COLO829 (cell line): Measurements from ENCODE around the gene PRSS50.
A peak's percentile ranks its signal among the peaks of the same experiment; 100 is the strongest.
"Not testable (repeated sequence)": the region's sequence is repeated elsewhere in the genome, so short reads cannot be mapped to it uniquely, and the experiment has no call there.

ENCODE experiments used
- DNase-seq: peaks from one replicate; pipeline ENCODE4 v3.0.0; 2012; ENCODE audit warnings: low spot score

PRSS50 gene

GRCh38 chr3:46708401-46709156 lies 9.1 kb downstream of the PRSS50 start:
- DNase-seq, result no peak

GRCh38 chr3:46707601-46708011 lies 10.1 kb downstream of the PRSS50 start:
- DNase-seq, result no peak

DNA sequence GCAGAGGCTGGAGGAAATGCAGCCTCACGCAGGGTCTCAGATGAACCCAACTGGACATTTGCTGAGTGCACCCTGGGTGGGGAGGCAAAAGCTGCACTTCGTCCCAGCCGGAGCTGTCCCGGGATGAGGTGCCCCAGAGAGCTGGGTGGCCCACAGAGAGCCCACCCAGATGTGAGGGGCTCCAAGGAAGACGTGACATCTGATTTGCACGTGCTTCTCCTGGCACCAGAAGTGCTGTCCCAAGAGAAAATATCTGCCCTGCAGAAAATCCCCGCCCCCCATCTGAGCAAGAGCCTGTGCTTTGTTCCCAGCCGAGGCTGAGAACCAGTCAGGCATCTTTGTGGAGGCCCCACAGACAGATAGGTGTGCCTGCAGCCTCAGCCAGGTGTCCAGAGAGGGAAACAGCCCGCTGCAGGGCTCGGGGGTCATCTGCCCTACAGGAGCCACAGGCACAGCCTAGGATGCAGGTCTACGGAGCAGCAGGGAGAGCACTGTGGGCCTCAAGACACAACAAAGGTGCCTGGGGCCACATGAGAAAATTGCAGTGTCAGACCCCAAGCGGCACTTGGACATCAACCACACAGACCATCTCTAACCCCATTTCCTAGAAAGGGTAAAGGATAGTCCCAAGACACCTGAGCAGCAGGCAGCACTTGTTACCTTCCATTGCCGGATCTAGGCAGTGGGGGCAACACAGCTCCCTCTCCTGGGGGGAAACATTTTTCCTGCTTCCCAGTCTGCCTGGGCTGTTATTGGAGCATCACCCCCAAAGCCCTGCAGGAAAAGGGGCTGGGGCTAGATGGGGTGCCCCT lies 10.7 kb downstream of the PRSS50 start:
- DNase-seq, result peak; percentile 30

DNA sequence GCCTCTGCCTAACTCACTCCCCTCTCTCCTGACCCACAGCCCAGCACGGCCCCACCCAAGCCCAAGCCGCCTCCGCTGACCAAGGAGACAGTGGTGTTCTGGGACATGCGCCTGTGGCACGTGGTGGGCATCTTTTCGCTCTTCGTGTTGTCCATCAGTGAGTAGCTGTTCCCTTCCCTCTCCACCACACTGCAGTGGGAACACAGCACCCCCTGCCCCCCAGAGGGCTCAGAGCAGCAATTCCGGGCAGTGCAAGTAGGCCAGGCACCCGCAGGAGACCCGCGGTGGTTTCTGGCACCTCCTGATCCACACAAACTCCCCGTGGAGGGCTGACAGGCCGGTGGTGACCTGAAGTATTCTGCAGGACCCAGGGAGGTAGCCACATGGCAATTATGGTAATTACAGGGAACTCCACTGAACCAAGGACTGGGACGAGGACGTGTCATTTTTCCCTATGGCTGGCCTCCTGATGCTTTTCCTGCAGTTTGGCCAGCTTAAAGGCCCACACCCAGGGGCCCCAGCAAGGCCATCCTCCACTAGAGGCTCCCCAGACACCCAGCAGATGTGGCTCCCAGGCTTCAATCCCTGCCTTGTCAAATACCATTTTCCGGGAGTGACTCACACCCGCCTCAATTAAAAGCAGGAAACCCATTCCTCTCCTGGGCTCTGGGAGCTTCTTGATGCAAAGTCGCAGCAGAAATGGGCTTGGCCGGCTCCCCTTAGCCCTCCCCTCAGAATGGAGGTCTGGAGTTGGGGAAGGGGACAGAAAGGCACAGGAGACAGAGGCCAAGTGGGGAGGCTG lies 11.7 kb downstream of the PRSS50 start:
- peak; percentile 76 for DNase-seq

DNA sequence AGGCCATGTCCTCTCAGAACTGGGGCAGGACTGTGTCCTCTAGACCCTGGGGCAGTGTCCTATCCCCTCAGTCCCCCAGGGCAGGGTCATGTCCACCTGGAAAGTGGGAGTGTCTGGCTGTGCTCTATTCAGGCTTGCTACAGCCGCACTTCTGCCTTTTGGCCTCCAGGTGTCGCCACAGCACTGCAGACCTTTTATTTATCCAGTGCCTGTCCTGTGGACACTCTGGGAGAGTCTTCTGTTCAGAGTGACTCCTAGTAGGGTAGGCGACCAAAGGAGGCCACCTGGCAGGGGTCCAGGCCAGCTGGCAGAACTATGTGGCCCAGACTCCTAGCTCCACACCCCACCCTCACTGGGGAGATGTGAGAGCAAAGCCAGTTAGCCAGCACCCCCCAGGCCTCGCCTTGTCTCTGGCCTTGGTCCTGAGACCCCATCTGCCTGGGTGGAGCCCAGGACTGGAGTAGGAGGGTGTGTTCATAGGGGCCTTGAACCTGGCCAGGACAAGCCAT lies 12.6 kb downstream of the PRSS50 start:
- peak; percentile 75 for DNase-seq

DNA sequence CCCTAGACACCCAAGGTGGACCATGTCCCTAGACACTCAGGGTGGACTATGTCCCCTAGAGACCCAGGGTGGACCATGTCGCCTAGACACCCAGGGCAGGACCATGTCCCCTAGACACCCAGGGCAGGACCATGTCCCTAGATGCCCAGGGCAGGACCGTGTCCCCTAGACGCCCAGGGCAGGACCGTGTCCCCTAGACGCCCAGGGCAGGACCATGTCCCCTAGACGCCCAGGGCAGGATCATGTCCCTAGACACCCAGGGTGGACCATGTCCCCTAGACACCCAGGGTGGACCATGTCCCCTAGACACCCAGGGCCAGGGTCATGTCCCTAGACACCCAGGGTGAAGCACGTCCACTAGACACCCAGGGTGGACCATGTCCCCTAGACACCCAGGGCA lies 13.3 kb downstream of the PRSS50 start:
- DNase-seq, result not testable (repeated sequence)

DNA sequence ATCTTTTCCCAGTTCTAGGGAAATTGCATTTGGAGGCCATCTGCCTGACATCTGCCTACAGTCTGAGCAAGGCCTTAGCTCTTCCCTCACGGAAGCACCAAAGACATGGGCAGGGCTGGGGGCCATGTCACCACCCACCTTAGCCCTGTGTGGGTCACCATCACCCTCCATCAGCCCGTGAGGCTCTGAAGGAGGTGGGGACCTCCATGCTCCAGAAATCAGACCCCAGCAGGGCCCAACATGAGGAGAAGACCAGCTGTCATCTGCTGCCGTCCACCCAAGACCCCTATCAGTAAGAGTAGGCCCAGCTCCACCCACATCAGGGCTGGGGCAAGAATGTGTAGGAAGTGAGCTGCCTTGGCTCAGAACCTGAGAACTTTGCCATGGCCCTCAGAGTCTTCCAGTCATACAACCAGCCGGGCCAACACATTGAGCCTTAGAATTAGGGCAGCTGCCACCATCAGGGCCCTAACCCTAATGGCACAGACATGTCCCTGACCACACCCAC lies 14.6 kb downstream of the PRSS50 start:
- no peak for DNase-seq

- DNase-seq, result no peak
These were observed 15.2 kb downstream of the PRSS50 start for GRCh38 chr3:46702246-46703012.

DNA sequence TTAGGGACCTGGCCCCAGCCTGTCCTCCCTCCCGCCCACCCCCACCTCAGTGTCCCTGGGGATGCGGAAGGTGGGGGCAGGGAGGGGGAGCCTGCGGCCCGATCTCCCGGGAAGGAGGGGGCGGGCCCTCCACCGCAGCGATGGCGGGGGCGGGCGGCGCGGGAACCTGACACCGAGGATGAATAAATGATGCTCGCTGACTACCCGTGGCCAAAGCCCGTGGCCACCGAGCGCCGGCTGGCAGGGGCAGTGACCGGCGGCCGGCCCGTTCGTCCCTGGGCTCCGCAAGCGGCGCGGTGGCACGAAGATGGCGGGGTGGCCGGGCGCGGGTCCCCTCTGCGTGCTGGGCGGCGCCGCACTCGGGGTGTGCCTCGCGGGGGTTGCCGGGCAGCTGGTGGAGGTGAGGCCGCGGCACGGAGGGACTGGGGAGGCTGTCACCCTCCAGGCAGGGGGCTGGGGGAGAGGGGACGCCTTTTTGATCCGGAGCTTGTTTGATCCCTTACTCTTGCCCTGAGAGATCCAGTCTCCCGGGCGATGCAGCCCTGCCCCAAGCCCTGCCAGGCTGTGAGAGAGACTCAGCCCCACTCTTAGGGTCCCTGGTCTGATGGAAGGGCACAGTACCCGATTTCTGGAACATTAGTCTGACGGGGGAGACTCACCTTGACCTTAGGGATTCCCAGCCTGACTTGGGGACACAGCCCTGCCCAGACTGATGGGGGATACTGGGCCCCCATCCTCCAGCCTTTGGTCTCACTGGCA lies 16.3 kb downstream of the PRSS50 start, which contains the start of gene TMIE:
Gene TMIE (plus strand): TSS at position 212 of the 759 bp plus-strand sequence. CDS start 96 bp downstream, at position 308.
- DNase-seq, result no peak

DNA sequence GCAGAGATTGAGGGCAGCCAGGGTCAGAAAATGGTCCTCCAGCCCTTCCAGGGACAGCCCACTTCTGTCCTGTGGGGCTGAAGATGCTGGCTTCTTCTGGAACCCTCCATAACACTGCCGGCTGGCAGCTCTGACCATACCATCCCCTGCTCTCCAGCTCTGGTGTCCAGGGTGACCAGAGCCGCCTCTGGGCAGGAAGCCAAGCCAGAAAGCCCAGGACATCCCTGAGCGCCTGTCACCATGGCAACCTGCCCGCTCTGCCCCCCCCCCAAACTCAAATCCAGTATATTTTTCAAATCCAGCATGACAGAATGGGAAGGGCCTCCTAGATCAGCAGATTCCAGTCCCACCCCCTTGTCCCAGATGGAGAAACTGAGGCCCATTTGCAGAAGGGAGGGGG lies 16.9 kb downstream of the PRSS50 start:
- DNase-seq, result no peak

DNA sequence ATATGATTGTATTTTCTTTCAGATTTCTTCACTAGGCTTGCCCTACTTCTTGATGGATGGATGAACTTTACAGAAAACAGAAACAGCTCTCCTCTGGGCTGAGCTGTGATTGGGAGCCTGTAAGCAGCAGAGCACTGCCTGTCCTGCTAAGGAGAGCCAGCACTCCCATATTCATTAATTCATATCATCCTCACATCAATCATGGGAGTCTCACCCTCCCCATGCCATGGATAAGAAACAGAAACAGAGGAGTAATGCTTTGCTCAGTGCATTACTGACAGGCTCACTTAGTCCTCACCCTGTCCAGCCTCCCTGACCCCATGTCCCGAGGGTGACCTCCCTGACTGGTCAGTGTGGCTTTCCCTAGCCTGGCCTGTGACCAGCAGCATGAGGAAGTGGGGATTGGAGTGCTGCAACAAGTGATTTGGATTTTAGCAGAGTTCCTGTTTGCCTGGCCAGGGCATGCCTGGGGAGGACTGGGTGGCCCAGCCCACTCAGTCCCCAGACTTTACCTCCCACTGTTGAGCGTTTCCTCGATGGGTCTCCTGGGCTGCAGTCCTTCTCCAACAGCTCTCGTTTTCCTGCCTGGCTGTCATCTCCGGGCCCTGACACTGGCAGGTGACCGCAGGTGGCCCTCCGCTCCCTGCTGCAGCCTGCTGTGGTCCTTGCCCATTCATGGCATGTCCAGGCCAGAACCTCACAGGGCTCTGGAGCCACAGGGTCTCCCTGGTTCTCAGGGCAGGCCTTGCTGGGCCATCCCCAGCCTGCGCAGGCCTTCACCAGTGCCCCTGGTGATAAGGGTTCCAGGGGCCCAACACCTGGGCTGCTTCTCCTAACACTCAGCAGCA lies 17.8 kb downstream of the PRSS50 start:
- DNase-seq, result no peak

DNA sequence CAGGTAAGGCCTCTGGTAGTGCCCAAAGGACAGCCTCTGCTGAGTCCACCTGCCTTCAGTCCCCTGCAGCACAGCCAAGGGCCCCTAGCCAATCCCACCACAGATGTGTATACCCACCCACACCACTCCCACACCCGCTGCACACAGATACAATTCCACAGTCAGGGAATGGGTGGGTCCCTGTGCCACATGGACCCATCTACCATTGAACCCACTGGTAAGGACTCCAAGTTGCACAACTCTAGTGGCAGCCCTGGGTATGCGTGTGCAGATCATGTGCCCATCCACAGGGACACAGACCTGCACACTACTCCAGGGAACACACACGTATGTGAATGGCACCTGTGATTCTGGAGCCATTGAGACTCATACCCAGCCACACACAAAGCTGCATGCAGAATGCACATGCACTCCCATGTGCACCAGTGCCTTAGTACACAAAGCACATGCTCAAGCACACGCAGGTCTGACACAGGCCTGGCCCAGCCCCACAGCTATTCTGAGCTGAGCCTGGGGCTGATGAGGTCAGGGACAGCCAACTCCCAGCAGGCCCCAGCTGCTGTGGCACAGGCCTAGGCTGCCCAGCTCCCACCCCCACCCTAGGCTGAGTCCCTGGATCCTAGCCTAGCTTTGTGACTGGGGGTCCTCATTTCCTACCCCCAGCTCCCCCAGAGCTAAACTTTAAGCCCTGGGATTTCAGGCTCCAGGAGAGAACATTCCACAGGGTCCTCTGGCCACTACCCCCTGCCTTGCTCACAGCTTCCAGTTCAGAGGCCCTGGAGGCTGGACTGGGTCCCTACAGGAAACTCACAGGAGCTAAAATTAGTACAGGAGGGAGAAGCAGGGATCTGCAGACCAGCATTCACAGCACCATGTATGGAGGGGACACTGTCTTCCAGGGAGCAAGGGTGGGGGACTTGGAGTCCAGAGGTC lies 21.4 kb downstream of the PRSS50 start:
- no peak for DNase-seq

- no peak for DNase-seq
These were observed 22.3 kb downstream of the PRSS50 start for GRCh38 chr3:46695177-46695961.

DNA sequence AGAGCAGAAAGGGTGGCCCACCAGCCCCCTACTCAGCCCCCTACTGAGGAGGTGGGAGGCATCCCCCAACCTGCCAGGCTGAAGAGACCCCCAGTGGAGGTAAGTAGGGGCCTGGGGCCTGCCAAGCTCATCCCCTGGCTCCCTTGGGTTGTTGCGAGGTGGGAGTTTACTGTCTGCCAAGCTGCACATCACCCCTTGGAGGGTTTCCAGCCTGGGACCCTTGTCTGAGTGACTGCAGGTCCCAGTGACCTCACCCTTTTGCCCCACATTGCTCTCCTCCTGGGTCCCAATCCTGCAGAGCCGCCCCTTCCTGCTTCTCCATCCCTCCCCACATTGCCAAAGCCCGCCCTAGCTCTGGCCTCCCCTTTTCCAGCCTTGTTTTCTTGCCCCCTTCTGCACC lies 23.1 kb downstream of the PRSS50 start:
- no peak for DNase-seq

- no peak for DNase-seq
These were observed 23.8 kb downstream of the PRSS50 start for GRCh38 chr3:46693892-46694226.

DNA sequence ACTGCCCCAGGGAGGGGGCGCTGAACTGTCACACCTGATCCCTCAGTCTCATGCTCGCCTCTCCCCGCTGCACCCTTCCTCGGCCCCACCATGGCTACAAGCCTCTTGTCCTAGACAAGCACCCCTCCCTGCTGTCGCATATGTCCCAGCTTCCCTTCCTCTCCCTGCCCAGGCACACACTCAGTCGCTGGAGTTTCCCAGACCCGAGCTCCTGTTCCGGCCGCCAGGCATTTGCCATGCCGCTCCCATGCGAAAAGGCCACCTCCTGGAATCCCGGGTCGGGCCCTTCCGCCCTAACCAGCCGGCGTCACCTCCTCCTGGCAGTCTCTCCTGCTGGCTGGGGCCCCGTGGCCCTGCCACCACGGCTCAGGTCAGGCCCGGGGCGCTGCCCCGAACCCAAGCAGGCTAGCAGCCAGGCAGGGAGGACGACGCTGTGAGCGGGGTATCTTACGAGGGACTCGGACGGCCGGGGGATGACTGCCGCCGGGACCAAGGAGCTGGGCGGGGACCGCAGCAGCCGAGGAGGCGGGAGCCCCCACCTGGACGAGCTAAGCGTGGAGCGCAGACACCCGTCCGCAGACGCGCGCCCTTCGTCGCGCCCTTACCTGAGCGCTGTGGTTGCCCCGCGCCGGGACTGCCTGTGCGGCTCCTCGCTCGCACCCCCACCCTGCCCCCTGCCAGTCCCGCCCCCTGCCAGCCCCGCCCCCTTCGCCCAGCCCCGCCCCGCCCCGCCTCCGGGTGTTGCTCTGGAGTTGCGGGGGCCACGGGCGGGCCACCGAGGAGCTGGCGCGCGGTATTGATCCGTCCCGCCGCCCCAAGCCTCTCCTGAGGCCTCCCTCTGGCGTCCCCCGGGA lies 24.4 kb downstream of the PRSS50 start, which contains the start of gene ALS2CL:
Gene ALS2CL (minus strand): TSS at position 642 of the 854 bp plus-strand sequence. CDS start 4,239 bp downstream, outside the sequence.
- peak; percentile 32 for DNase-seq
